HepG2 (cell line): ENCODE data around the gene DUSP7.

Experiments
- ATF7 ChIP-seq, 2 experiments: fragments of 450-650 bp in 1 of 2; sonication (generic) in 1 of 2; formaldehyde crosslinking in 1 of 2; IDR thresholded peaks; 2 replicates each; pipeline versions ENCODE4 v1.4.0 to v1.6.1; 2016 to 2020; ENCODE audit warnings: antibody characterized with exemption in 1 of 2, mild to moderate bottlenecking in 1 of 2, missing genetic modification reagents in 1 of 2
- CREB1 ChIP-seq, 2 experiments: fragments of 450-650 bp in 1 of 2; IDR thresholded peaks; 2 replicates each; pipeline ENCODE4 v1.6.1; 2016 to 2017; ENCODE audit warnings: control low read depth in 1 of 2, mild to moderate bottlenecking in 1 of 2, missing compliant biosample characterization in 1 of 2, missing genetic modification characterization in 1 of 2
- CTCF ChIP-seq: sonication (generic); formaldehyde crosslinking; IDR thresholded peaks from 2 replicates; pipeline ENCODE4 v1.5.0; 2020; ENCODE audit warnings: mild to moderate bottlenecking, missing genetic modification reagents, moderate library complexity
- HNF4A ChIP-seq: sonication (generic); formaldehyde crosslinking; IDR thresholded peaks from 2 replicates; pipeline ENCODE4 v1.4.0; 2020; ENCODE audit warnings: missing genetic modification reagents
- KLF15 ChIP-seq: sonication (generic); formaldehyde crosslinking; IDR thresholded peaks from 2 replicates; pipeline ENCODE4 v1.8.1; 2023; ENCODE audit warnings: borderline replicate concordance, mild to moderate bottlenecking, inconsistent platforms, missing genetic modification reagents, mixed read lengths
- MAX ChIP-seq: IDR thresholded peaks from 2 replicates; pipeline ENCODE4 v1.6.1; 2012; ENCODE audit warnings: inconsistent platforms
- MXD1 ChIP-seq: sonication (generic); formaldehyde crosslinking; IDR thresholded peaks from 2 replicates; pipeline ENCODE4 v1.4.0; 2020; ENCODE audit warnings: mild to moderate bottlenecking, missing genetic modification reagents
- NFYB ChIP-seq: sonication (generic); formaldehyde crosslinking; IDR thresholded peaks from 2 replicates; pipeline ENCODE4 v1.4.0; 2020; ENCODE audit warnings: missing genetic modification reagents
- SRSF1 ChIP-seq: fragments of 200-400 bp; formaldehyde crosslinking; optimal IDR thresholded peaks from 2 replicates; pipeline ENCODE3; 2017; ENCODE audit warnings: mild to moderate bottlenecking, low read depth, low read length, moderate library complexity
- ZBTB7A ChIP-seq: sonication (generic); formaldehyde crosslinking; IDR thresholded peaks from 2 replicates; pipeline ENCODE4 v1.8.0; 2022; ENCODE audit warnings: mild to moderate bottlenecking, missing genetic modification reagents
- ZNF430 ChIP-seq: sonication (generic); formaldehyde crosslinking; IDR thresholded peaks from 2 replicates; pipeline ENCODE4 v1.9.0; 2021; ENCODE audit warnings: mild to moderate bottlenecking, missing genetic modification reagents
- ZSCAN25 ChIP-seq: sonication (generic); formaldehyde crosslinking; IDR thresholded peaks from 2 replicates; pipeline ENCODE4 v1.8.0; 2022; ENCODE audit warnings: mild to moderate bottlenecking, missing genetic modification reagents

GRCh38 chr3:52068055-52068571, 11.7 kb upstream of the DUSP7 start:
- TF ChIP-seq ATF7 (IDR thresholded peaks at IDR 0.05) (no peak), ATF7 (CRISPR knock-in tag; IDR thresholded peaks at IDR 0.05) (no peak), CREB1 (IDR thresholded peaks at IDR 0.05) (no peak), CREB1 (CRISPR knock-in tag; IDR thresholded peaks at IDR 0.05) (no peak), SRSF1 (no peak), ZSCAN25 (no peak), HNF4A (CRISPR knock-in tag) (no peak), ZNF430 (CRISPR knock-in tag) (no peak), KLF15 (no peak), CTCF (CRISPR knock-in tag) (no peak), MXD1 (CRISPR knock-in tag) (no peak), ZBTB7A (CRISPR knock-in tag) (no peak), MAX (no peak), NFYB (CRISPR knock-in tag) (no peak)
